Stomach smooth muscle (tissue), 2 donors: ENCODE measurements around the gene MYH10.
"Not testable (repeated sequence)": the region's sequence is repeated elsewhere in the genome, so short reads cannot be mapped to it uniquely, and the experiment has no call there.

ENCODE experiments used
- H3K27ac ChIP-seq: one replicate; pipeline ENCODE4 v1.7.0; 2013; ENCODE audit warnings: mild to moderate bottlenecking, low read length, inconsistent platforms
- H3K27me3 ChIP-seq, 2 donors: one replicate each; pipeline ENCODE4 v1.7.0; 2013; ENCODE audit warnings: low read length in 2 of 2; ENCODE audit not compliant: insufficient read depth in 2 of 2, control insufficient read depth in 1 of 2
- H3K36me3 ChIP-seq, 2 donors: one replicate each; pipeline ENCODE4 v1.7.0; 2013; ENCODE audit warnings: low read length in 2 of 2; ENCODE audit not compliant: control insufficient read depth in 2 of 2, insufficient read depth in 2 of 2
- H3K4me1 ChIP-seq: one replicate; pipeline ENCODE4 v1.7.0; 2013; ENCODE audit warnings: low read length; ENCODE audit not compliant: control insufficient read depth, insufficient read depth
- H3K4me3 ChIP-seq, 2 donors: one replicate each; pipeline ENCODE4 v1.7.0; 2013; ENCODE audit warnings: low read length in 2 of 2
- H3K9ac ChIP-seq, 2 donors: one replicate each; pipeline ENCODE4 v1.7.0; 2013; ENCODE audit warnings: low read length in 2 of 2, mild to moderate bottlenecking in 1 of 2
- H3K9me3 ChIP-seq, 2 donors: one replicate each; pipeline ENCODE4 v1.7.0; 2013; ENCODE audit warnings: low read length in 2 of 2; ENCODE audit not compliant: control insufficient read depth in 2 of 2
- donor health status: healthy.
- donor health status: Pancreatic carcinoma.

The MYH10 gene

GRCh38 chr17:8556074-8556473 is 74.5 kb downstream of the MYH10 start:
- H3K27ac ChIP-seq = no peak overlapping the region

GRCh38 chr17:8555062-8555461 is 75.5 kb downstream of the MYH10 start:
- Histone ChIP-seq H3K9ac (no peak overlapping the region), H3K4me3 (no peak overlapping the region), H3K36me3 (peaks cover 0 to 10% of the 10 kb centered on the region in 2 donors), H3K4me1 (no peaks in the 10 kb centered on the region), H3K27me3 (no peaks in the 10 kb centered on the region), H3K27ac (no peak overlapping the region), H3K9me3 (no peaks in the 10 kb centered on the region)

More at GRCh38 chr17:8556074-8556473, 74.5 kb downstream of the MYH10 start:
- no peak overlapping the region for H3K4me3 ChIP-seq
- H3K9ac ChIP-seq = no peak overlapping the region
- no peaks in the 10 kb centered on the region for H3K9me3 ChIP-seq
- H3K27me3 ChIP-seq = no peaks in the 10 kb centered on the region
- no peaks in the 10 kb centered on the region for H3K4me1 ChIP-seq
- peaks cover 0 to 16% of the 10 kb centered on the region in 2 donors for H3K36me3 ChIP-seq

GRCh38 chr17:8552577-8553320 is 77.8 kb downstream of the MYH10 start:
- H3K9me3 ChIP-seq = no peaks in the 10 kb centered on the region
- no peak overlapping the region for H3K27ac ChIP-seq
- H3K4me1 ChIP-seq = no peaks in the 10 kb centered on the region
- H3K4me3 ChIP-seq = no peak overlapping the region
- H3K9ac ChIP-seq = no peak overlapping the region
- no peaks in the 10 kb centered on the region for H3K27me3 ChIP-seq
- peaks cover 0 to 12% of the 10 kb centered on the region in 2 donors for H3K36me3 ChIP-seq

- no peak overlapping the region for H3K4me3 ChIP-seq
- H3K36me3 ChIP-seq = peaks cover 15 to 16% of the 10 kb centered on the region in 2 donors
- no peaks in the 10 kb centered on the region for H3K9me3 ChIP-seq
- H3K27me3 ChIP-seq = no peaks in the 10 kb centered on the region
- no peak overlapping the region for H3K9ac ChIP-seq
- no peaks in the 10 kb centered on the region for H3K4me1 ChIP-seq
- no peak overlapping the region for H3K27ac ChIP-seq
Measured at GRCh38 chr17:8542599-8543502, 87.7 kb downstream of the MYH10 start.

GRCh38 chr17:8539976-8540375 is 90.5 kb downstream of the MYH10 start:
- H3K4me3 ChIP-seq, H3K27ac ChIP-seq: not testable (repeated sequence)
- H3K36me3 ChIP-seq = peaks cover 11 to 14% of the 10 kb centered on the region in 2 donors

GRCh38 chr17:8537734-8538133 is 92.8 kb downstream of the MYH10 start:
- Histone ChIP-seq H3K4me3 (no peak overlapping the region), H3K9ac (no peak overlapping the region), H3K9me3 (no peaks in the 10 kb centered on the region), H3K4me1 (no peaks in the 10 kb centered on the region), H3K27ac (no peak overlapping the region), H3K27me3 (no peaks in the 10 kb centered on the region), H3K36me3 (peaks cover 16 to 24% of the 10 kb centered on the region in 2 donors)

More at GRCh38 chr17:8539976-8540375, 90.5 kb downstream of the MYH10 start:
- not testable (repeated sequence) for H3K27me3 ChIP-seq, H3K9ac ChIP-seq, H3K4me1 ChIP-seq, H3K9me3 ChIP-seq

- peaks cover 16 to 35% of the 10 kb centered on the region in 2 donors for H3K36me3 ChIP-seq
- H3K9me3 ChIP-seq = no peaks in the 10 kb centered on the region
- H3K9ac ChIP-seq = no peak overlapping the region
- no peaks in the 10 kb centered on the region for H3K27me3 ChIP-seq
- no peak overlapping the region for H3K4me3 ChIP-seq
- H3K4me1 ChIP-seq = no peaks in the 10 kb centered on the region
- no peak overlapping the region for H3K27ac ChIP-seq
Measured at GRCh38 chr17:8534498-8535188, 95.9 kb downstream of the MYH10 start.

- Histone ChIP-seq H3K4me3 (no peak overlapping the region), H3K9me3 (no peaks in the 10 kb centered on the region), H3K27me3 (no peaks in the 10 kb centered on the region), H3K36me3 (peaks cover 9 to 38% of the 10 kb centered on the region in 2 donors), H3K4me1 (no peaks in the 10 kb centered on the region), H3K9ac (no peak overlapping the region), H3K27ac (no peak overlapping the region)
Measured at GRCh38 chr17:8532021-8532420, 98.5 kb downstream of the MYH10 start.

- peaks cover 17 to 22% of the 10 kb centered on the region in 2 donors for H3K36me3 ChIP-seq
- H3K4me1 ChIP-seq = no peaks in the 10 kb centered on the region
- no peak overlapping the region for H3K9ac ChIP-seq
- H3K4me3 ChIP-seq = no peak overlapping the region
- no peak overlapping the region for H3K27ac ChIP-seq
- H3K27me3 ChIP-seq = no peaks in the 10 kb centered on the region
- no peaks in the 10 kb centered on the region for H3K9me3 ChIP-seq
Measured at GRCh38 chr17:8522577-8522976, 107.9 kb downstream of the MYH10 start.

GRCh38 chr17:8520981-8521380 is 109.5 kb downstream of the MYH10 start:
- Histone ChIP-seq H3K27me3 (no peaks in the 10 kb centered on the region), H3K4me1 (no peaks in the 10 kb centered on the region), H3K27ac (peak overlapping the region; percentile 66), H3K4me3 (peak overlapping the region in 1 of 2 donors; percentile 52), H3K36me3 (peaks cover 19 to 26% of the 10 kb centered on the region in 2 donors), H3K9me3 (no peaks in the 10 kb centered on the region), H3K9ac (peak overlapping the region in 1 of 2 donors; percentile 47)
